Mesothelial cell of epicardium (in vitro differentiated cells): ENCODE results near the gene RHBDF2. TPM values are rescaled to one million over a fixed set of nuclear protein-coding genes. Genes with fewer than 3 reads are reported as not detected.
A peak's percentile ranks its signal among the peaks of the same experiment; 100 is the strongest.

ENCODE experiments used
- DNase-seq, 2 experiments: peaks; one replicate each; pipeline ENCODE4 v3.0.0; 2021; ENCODE audit warnings: low spot score in 2 of 2; ENCODE audit not compliant: unreplicated experiment in 2 of 2
- H3K27ac Mint-ChIP-seq: 2 replicates; pipeline ENCODE4 v1.8.0; 2021; ENCODE audit warnings: mixed read lengths
- H3K27me3 Mint-ChIP-seq: 2 replicates; pipeline ENCODE4 v1.8.0; 2021; ENCODE audit warnings: low read depth, mixed read lengths
- H3K36me3 Mint-ChIP-seq: 2 replicates; pipeline ENCODE4 v1.8.0; 2021; ENCODE audit warnings: mixed read lengths
- H3K4me1 Mint-ChIP-seq: 2 replicates; pipeline ENCODE4 v1.8.0; 2021; ENCODE audit warnings: mixed read lengths
- H3K4me3 Mint-ChIP-seq: 2 replicates; pipeline ENCODE4 v1.8.0; 2021; ENCODE audit warnings: mild to moderate bottlenecking, moderate library complexity, mixed read lengths
- H3K9me3 Mint-ChIP-seq: 2 replicates; pipeline ENCODE4 v1.8.0; 2021; ENCODE audit warnings: mixed read lengths
- total RNA-seq: library from RNA; stranded (reverse); gene quantifications from 3 replicates; pipeline ENCODE4 v1.2.1, GENCODE V29; 2021
- TF ChIP-seq, protein P1 (sequence below): fragments of 200-600 bp; sonication (generic); IDR thresholded peaks from one replicate; pipeline ENCODE4 v1.5.0; 2021; ENCODE audit warnings: antibody characterized with exemption; ENCODE audit not compliant: unreplicated experiment

RHBDF2 gene
- total RNA-seq, 1 donor from 2014 or later, result 21.5 TPM

DNA sequence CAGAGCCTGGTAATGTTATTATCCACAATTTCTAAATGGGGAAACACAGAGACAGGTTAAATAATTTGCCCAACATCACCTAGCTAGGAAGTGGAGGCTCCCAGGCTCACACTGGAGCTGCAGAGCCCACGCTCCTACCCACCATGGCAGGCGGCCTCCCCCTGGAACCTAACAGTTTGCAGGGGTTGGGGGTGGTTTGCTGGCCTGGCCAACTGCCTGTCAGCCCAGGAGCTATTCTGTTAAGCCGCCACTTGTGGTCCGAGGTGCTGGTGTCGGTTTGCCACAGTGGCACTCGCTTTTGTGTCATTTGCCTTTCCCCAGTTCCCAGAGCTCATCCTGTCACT, 42.2 kb upstream of the RHBDF2 start:
- TF ChIP-seq, protein P1, sequence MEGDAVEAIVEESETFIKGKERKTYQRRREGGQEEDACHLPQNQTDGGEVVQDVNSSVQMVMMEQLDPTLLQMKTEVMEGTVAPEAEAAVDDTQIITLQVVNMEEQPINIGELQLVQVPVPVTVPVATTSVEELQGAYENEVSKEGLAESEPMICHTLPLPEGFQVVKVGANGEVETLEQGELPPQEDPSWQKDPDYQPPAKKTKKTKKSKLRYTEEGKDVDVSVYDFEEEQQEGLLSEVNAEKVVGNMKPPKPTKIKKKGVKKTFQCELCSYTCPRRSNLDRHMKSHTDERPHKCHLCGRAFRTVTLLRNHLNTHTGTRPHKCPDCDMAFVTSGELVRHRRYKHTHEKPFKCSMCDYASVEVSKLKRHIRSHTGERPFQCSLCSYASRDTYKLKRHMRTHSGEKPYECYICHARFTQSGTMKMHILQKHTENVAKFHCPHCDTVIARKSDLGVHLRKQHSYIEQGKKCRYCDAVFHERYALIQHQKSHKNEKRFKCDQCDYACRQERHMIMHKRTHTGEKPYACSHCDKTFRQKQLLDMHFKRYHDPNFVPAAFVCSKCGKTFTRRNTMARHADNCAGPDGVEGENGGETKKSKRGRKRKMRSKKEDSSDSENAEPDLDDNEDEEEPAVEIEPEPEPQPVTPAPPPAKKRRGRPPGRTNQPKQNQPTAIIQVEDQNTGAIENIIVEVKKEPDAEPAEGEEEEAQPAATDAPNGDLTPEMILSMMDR, result no peak
- peaks cover 17% of the 10 kb centered on the region for H3K27me3 Mint-ChIP-seq
- H3K9me3 Mint-ChIP-seq, result no peaks in the 10 kb centered on the region
- peaks cover 54% of the 10 kb centered on the region for H3K4me1 Mint-ChIP-seq
- H3K27ac Mint-ChIP-seq, result peak overlapping the region; percentile 93
- no peak overlapping the region for H3K4me3 Mint-ChIP-seq
- H3K36me3 Mint-ChIP-seq, result no peaks in the 10 kb centered on the region
- DNase-seq, result no peak

DNA sequence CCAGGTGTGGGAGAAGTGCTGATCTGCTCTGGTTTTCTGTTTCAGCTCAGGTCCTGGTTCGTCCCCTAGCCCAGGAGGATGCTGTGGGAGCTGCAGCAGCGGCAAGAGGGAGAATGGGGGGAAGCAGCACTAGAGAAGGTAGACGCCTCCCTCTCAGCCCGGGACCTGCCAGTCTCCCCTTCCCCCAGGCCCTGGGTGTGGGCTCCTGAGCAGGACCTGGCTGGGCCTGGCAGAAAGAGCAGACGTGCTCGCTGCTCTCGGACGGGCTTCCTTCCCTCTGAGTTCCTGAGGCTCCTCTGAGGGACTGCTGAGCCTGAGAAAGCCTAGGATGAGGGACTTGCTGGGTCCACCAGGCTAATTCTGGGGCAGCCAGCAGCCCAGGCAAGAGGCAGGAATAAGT, 41.8 kb upstream of the RHBDF2 start:
- Mint-ChIP-seq H3K4me1 (peaks cover 56% of the 10 kb centered on the region), H3K27me3 (peaks cover 20% of the 10 kb centered on the region), H3K27ac (no peak overlapping the region), H3K4me3 (no peak overlapping the region), H3K36me3 (no peaks in the 10 kb centered on the region), H3K9me3 (no peaks in the 10 kb centered on the region)
- TF ChIP-seq, protein P1, result no peak
- no peak for DNase-seq

DNA sequence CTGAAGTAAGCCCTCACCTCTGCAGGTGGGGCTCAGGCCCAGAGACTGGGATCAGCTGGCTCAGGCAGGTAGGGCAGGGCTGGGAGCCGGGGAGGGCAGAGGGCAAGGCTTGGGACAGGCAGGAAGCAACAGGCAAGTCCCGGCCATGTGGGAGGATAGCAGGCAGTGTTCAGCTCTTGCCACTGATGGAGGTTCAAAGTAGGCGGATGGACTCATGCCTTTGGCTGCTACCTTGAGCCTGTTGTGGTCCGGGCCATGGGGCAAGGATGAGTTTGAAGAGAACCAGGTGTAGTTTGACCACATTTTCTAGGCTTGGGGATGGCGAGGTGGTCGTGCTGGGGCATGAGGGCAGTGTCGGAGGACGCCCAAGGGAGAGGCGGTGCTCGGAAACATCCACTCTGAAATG, 41.3 kb upstream of the RHBDF2 start:
- Mint-ChIP-seq H3K4me1 (peaks cover 56% of the 10 kb centered on the region), H3K4me3 (no peak overlapping the region), H3K27me3 (peaks cover 20% of the 10 kb centered on the region), H3K36me3 (no peaks in the 10 kb centered on the region), H3K27ac (no peak overlapping the region), H3K9me3 (no peaks in the 10 kb centered on the region)
- no peak for DNase-seq
- TF ChIP-seq, protein P1, result no peak

DNA sequence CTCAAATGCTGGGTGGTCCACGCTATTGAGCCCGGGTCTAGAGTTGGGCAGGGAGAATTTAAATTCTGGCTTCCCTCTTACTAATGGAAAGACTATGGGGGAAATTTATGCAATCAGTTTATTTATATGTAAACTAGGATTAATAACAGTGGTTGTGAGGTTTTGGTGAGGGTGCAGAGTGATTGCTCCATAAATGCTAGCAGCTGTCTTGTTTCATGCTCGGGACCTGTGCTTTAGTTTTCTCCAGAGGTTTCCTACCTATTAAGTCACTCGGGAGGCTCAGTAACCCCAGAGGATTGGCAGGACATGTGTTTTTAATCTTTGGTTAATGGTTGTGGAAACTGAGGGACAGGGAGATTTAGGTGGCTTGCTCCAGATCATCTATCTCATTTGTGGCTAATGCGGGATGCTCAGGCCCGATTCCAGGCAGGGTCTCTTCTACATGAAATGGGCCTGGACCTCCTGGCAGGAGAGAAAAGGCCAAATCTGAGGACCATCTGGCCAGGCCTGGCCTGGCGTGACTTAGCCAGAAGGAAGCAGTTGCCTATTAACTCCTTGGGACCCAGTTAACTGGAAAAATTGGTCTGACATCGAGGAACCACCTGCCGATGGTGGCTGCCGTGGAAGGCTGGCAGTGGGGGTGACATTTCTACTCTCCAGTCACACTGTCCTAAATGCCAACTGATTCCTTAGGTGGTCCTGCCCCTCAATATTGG, 40.7 kb upstream of the RHBDF2 start:
- Mint-ChIP-seq H3K4me1 (peaks cover 56% of the 10 kb centered on the region), H3K9me3 (no peaks in the 10 kb centered on the region), H3K4me3 (no peak overlapping the region), H3K27me3 (peaks cover 23% of the 10 kb centered on the region), H3K36me3 (no peaks in the 10 kb centered on the region), H3K27ac (no peak overlapping the region)
- DNase-seq, result no peak
- TF ChIP-seq, protein P1, result no peak

DNA sequence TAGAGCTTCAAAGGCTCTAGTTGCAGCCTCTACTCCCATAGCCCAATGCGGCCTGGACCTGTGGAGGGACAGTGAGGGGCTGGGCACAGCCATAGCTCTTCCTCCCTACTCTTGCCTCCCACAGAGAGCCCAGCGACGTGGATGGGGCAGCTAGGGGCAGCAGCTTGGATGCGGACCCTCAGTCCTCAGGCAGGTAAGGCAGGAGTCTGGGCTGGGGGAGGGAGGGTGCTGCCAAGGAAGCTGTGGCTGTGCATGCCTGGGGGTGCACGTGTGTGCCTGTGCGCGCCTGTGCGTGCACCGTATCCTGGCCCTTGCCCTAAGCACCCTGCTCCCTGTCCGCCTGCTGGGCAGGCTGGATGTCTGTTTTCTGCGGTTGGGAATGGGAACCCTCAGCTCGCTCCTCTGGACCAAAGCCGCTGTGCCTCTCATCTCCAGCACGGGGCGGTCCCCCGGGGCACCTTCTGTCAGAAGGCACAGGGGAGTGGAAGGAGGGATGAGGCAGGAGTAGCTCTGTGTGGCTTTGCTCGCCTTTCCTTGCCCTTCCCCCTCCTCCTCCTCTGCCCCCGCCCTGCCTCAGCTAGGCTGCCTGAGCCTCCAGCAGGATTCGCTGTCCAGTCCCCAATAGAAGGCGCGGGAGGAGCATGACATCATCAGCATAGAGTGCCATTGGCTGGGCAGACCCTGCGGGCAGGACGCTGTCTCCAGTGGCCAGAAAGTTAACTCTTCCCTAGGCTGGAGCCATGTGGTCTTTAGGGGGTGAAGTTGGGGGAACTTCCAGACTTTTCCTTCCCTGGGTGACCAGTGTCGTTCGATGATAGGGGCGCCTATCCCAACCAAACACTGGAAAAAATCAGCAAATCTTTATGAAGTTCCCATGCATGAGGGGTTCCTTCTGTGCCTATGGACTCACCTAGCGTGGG, 39.4 kb upstream of the RHBDF2 start:
- peak; percentile 84 to 87 for DNase-seq
- peak overlapping the region; percentile 86 for H3K27ac Mint-ChIP-seq
- peaks cover 35% of the 10 kb centered on the region for H3K27me3 Mint-ChIP-seq
- no peaks in the 10 kb centered on the region for H3K36me3 Mint-ChIP-seq
- H3K4me1 Mint-ChIP-seq, result peaks cover 56% of the 10 kb centered on the region
- H3K4me3 Mint-ChIP-seq, result peak overlapping the region; percentile 63
- no peaks in the 10 kb centered on the region for H3K9me3 Mint-ChIP-seq
- TF ChIP-seq, protein P1, result no peak
